Neuronal stem cell (in vitro differentiated cells): ENCODE results near the gene TOMM40L.
A peak's percentile ranks its signal among the peaks of the same experiment; 100 is the strongest.

ENCODE experiments used
- DNase-seq: peaks from one replicate; pipeline ENCODE4 v3.0.0-alpha.2; 2013; ENCODE audit warnings: low spot score
- H2AFZ ChIP-seq: one replicate; pipeline ENCODE4 v1.6.1; 2013; ENCODE audit warnings: mild to moderate bottlenecking, low read length, inconsistent platforms
- H2AK5ac ChIP-seq: 2 replicates; pipeline ENCODE4 v1.6.1; 2013; ENCODE audit warnings: low read depth, mild to moderate bottlenecking, inconsistent platforms, low read length, moderate library complexity, mixed read lengths
- H2BK120ac ChIP-seq: 2 replicates; pipeline ENCODE4 v1.6.1; 2013; ENCODE audit warnings: low read depth, mild to moderate bottlenecking, inconsistent platforms, low read length, moderate library complexity, mixed read lengths
- H2BK12ac ChIP-seq: one replicate; pipeline ENCODE4 v1.6.1; 2013; ENCODE audit warnings: low read length, inconsistent platforms
- H2BK15ac ChIP-seq: 2 replicates; pipeline ENCODE4 v1.6.1; 2013; ENCODE audit warnings: mild to moderate bottlenecking, low read length, inconsistent platforms, mixed read lengths
- H2BK5ac ChIP-seq: one replicate; pipeline ENCODE4 v1.6.1; 2013; ENCODE audit warnings: inconsistent platforms, mild to moderate bottlenecking, low read length, moderate library complexity
- H3K14ac ChIP-seq: one replicate; pipeline ENCODE4 v1.6.1; 2013; ENCODE audit warnings: low read length, inconsistent platforms
- H3K18ac ChIP-seq: 2 replicates; pipeline ENCODE4 v1.6.1; 2013; ENCODE audit warnings: low read length, inconsistent platforms
- H3K23ac ChIP-seq: 2 replicates; pipeline ENCODE4 v1.6.1; 2013; ENCODE audit warnings: low read depth, mild to moderate bottlenecking, mixed read lengths, low read length, inconsistent platforms; ENCODE audit not compliant: poor library complexity
- H3K27ac ChIP-seq: replicated peaks from 3 replicates; pipeline ENCODE4 v1.5.1; 2013; ENCODE audit warnings: low read length, inconsistent platforms
- H3K27me3 ChIP-seq, 3 experiments: 2 replicates each; pipeline ENCODE4 v1.6.1; 2013; ENCODE audit warnings: low read length in 3 of 3, mild to moderate bottlenecking in 2 of 3, inconsistent platforms in 1 of 3, low read depth in 1 of 3, mixed read lengths in 1 of 3, moderate library complexity in 1 of 3; ENCODE audit not compliant: control insufficient read depth in 3 of 3, insufficient read depth in 3 of 3
- H3K36me3 ChIP-seq, 2 donors: replicated peaks in 1 of 2; 2 replicates each; pipeline ENCODE4 v1.6.1; 2013; ENCODE audit warnings: low read length in 2 of 2; ENCODE audit not compliant: control insufficient read depth in 2 of 2, insufficient read depth in 2 of 2
- H3K4ac ChIP-seq: 2 replicates; pipeline ENCODE4 v1.6.1; 2013; ENCODE audit warnings: inconsistent platforms, mild to moderate bottlenecking, low read length, moderate library complexity
- H3K4me1 ChIP-seq, 2 donors: 1 replicate in 1 of 2; 2 replicates in 1 of 2; pipeline ENCODE4 v1.6.1; 2013; ENCODE audit warnings: low read length in 2 of 2, low read depth in 1 of 2; ENCODE audit not compliant: control insufficient read depth in 2 of 2, insufficient read depth in 1 of 2
- H3K4me2 ChIP-seq: one replicate; pipeline ENCODE4 v1.6.1; 2013; ENCODE audit warnings: mild to moderate bottlenecking, low read length, inconsistent platforms; ENCODE audit not compliant: insufficient read depth, poor library complexity, severe bottlenecking
- H3K4me3 ChIP-seq, 2 donors: 2 replicates each; pipeline ENCODE4 v1.5.1; 2013; ENCODE audit warnings: low read length in 2 of 2, mild to moderate bottlenecking in 2 of 2, inconsistent platforms in 1 of 2, moderate library complexity in 1 of 2
- H3K79me1 ChIP-seq: one replicate; pipeline ENCODE4 v1.6.1; 2013; ENCODE audit warnings: low read depth, mild to moderate bottlenecking, inconsistent platforms, low read length, moderate library complexity
- H3K9ac ChIP-seq: one replicate; pipeline ENCODE4 v1.6.1; 2013; ENCODE audit warnings: mild to moderate bottlenecking, low read depth, low read length, inconsistent platforms; ENCODE audit not compliant: poor library complexity
- H3K9me3 ChIP-seq, 2 donors: replicated peaks in 1 of 2; 2 replicates each; pipeline versions ENCODE3 to v1.6.1; 2013; ENCODE audit warnings: low read length in 2 of 2, mild to moderate bottlenecking in 2 of 2, inconsistent platforms in 1 of 2, low read depth in 1 of 2, mixed read lengths in 1 of 2, moderate library complexity in 1 of 2; ENCODE audit not compliant: control insufficient read depth in 2 of 2, insufficient read depth in 1 of 2
- H4K8ac ChIP-seq: one replicate; pipeline ENCODE4 v1.6.1; 2013; ENCODE audit warnings: low read depth, mild to moderate bottlenecking, inconsistent platforms, low read length, moderate library complexity
- H4K91ac ChIP-seq: one replicate; pipeline ENCODE4 v1.6.1; 2013; ENCODE audit warnings: low read length, low read depth, mild to moderate bottlenecking, inconsistent platforms; ENCODE audit not compliant: poor library complexity
- WGBS, 2 donors: extraction: QIAGEN DNeasy Blood & Tissue Kit; methylation state at CpG; one replicate each; pipeline ENCODE4 v1.1.7; 2013; ENCODE audit warnings: missing lambda C conversion rate in 2 of 2, mixed read lengths in 1 of 2; ENCODE audit not compliant: insufficient read length in 2 of 2, insufficient replicate concordance in 1 of 2; ENCODE audit errors: extremely low coverage in 2 of 2; 5-methylcytosine and 5-hydroxymethylcytosine counted together

Gene TOMM40L

GRCh38 chr1:161259765-161260164 lies 33.9 kb downstream of the TOMM40L start:
- no peaks in the 10 kb centered on the region for H3K36me3 ChIP-seq
- no peak overlapping the region for H3K9ac ChIP-seq
- H2AK5ac ChIP-seq: no peak overlapping the region
- peaks cover 0 to 7% of the 10 kb centered on the region in 2 donors for H3K4me1 ChIP-seq
- no peak overlapping the region for H3K23ac ChIP-seq
- WGBS, 2 donors: no CpG with 5 or more reads among the region's 1 CpG
- H3K14ac ChIP-seq: no peak overlapping the region
- no peak overlapping the region for H2BK15ac ChIP-seq
- H3K4me3 ChIP-seq: no peak overlapping the region
- H3K27me3 ChIP-seq: peaks cover 4 to 37% (median 21%) of the 10 kb centered on the region in 3 experiments
- no peak overlapping the region for H2BK120ac ChIP-seq
- H3K79me1 ChIP-seq: no peaks in the 10 kb centered on the region
- no peak overlapping the region for H3K27ac ChIP-seq
- H3K9me3 ChIP-seq: peaks cover 5 to 14% of the 10 kb centered on the region in 2 donors
- no peak for DNase-seq
- H4K8ac ChIP-seq: no peak overlapping the region
- no peak overlapping the region for H2BK5ac ChIP-seq
- no peak overlapping the region for H2BK12ac ChIP-seq
- H4K91ac ChIP-seq: no peak overlapping the region
- no peak overlapping the region for H3K18ac ChIP-seq
- no peak overlapping the region for H2AFZ ChIP-seq
- no peak overlapping the region for H3K4ac ChIP-seq
- H3K4me2 ChIP-seq: no peak overlapping the region

GRCh38 chr1:161260376-161261260 lies 34.8 kb downstream of the TOMM40L start:
- Histone ChIP-seq H3K14ac (no peak overlapping the region), H3K27me3 (peaks cover 4 to 37% (median 21%) of the 10 kb centered on the region in 3 experiments), H3K18ac (no peak overlapping the region), H2BK5ac (no peak overlapping the region), H3K36me3 (no peaks in the 10 kb centered on the region), H3K27ac (no peak overlapping the region), H3K79me1 (no peaks in the 10 kb centered on the region), H3K9me3 (peaks cover 5 to 14% of the 10 kb centered on the region in 2 donors), H4K91ac (no peak overlapping the region), H3K4me3 (no peak overlapping the region), H4K8ac (no peak overlapping the region), H2AFZ (peak overlapping the region; percentile 8), H3K23ac (no peak overlapping the region), H3K4ac (no peak overlapping the region), H2BK120ac (no peak overlapping the region), H2BK12ac (no peak overlapping the region), H3K4me1 (peaks cover 0 to 10% of the 10 kb centered on the region in 2 donors), H2AK5ac (no peak overlapping the region), H2BK15ac (no peak overlapping the region), H3K4me2 (no peak overlapping the region), H3K9ac (no peak overlapping the region)
- WGBS, 2 donors: no CpG with 5 or more reads among the region's 9 CpGs
- no peak for DNase-seq

GRCh38 chr1:161261261-161262235 lies 35.7 kb downstream of the TOMM40L start:
- Histone ChIP-seq H2BK120ac (no peak overlapping the region), H3K4me3 (no peak overlapping the region), H3K9me3 (peaks cover 5 to 12% of the 10 kb centered on the region in 2 donors), H2AFZ (peak overlapping the region; percentile 8), H3K4me1 (peaks cover 0 to 10% of the 10 kb centered on the region in 2 donors), H2BK5ac (no peak overlapping the region), H2BK12ac (no peak overlapping the region), H3K23ac (no peak overlapping the region), H2BK15ac (no peak overlapping the region), H3K9ac (no peak overlapping the region), H3K4me2 (no peak overlapping the region), H3K14ac (no peak overlapping the region), H3K4ac (no peak overlapping the region), H4K8ac (no peak overlapping the region), H3K18ac (no peak overlapping the region), H3K79me1 (no peaks in the 10 kb centered on the region), H2AK5ac (no peak overlapping the region), H4K91ac (no peak overlapping the region), H3K36me3 (no peaks in the 10 kb centered on the region), H3K27ac (no peak overlapping the region), H3K27me3 (peaks cover 4 to 37% (median 21%) of the 10 kb centered on the region in 3 experiments)
- DNase-seq: no peak
- no CpG with 5 or more reads among the region's 12 CpGs for WGBS, 2 donors
